Limb (tissue), 2 donors: Measurements from ENCODE around the gene RBMS3.
A peak's percentile ranks its signal among the peaks of the same experiment; 100 is the strongest.
"Not testable (repeated sequence)": the region's sequence is repeated elsewhere in the genome, so short reads cannot be mapped to it uniquely, and the experiment has no call there.

Experiments
- DNase-seq, 2 donors: peaks; one replicate each; pipeline ENCODE4 v3.0.0-alpha.2; 2016; ENCODE audit errors: extremely low spot score in 2 of 2

RBMS3 gene

DNA sequence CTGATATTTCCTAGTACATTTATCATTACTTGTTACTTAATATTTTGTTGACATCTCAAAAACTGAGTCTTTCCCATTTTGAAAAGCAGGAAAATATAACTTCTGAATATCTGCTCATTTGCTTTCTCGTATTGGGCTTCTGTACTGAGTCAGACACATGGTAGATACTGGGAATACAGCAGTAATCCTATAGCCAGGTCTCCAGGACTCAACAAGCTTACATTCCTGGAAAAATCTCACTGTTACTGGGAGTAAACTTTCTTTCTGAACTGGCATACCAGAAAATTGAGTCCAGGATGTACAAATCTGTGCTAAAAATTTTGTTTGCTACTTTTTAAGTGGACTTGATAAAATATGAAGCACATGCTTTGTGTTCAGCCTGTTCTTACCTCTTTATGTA, 240.4 kb downstream of the RBMS3 start:
- DNase-seq: no peak

DNA sequence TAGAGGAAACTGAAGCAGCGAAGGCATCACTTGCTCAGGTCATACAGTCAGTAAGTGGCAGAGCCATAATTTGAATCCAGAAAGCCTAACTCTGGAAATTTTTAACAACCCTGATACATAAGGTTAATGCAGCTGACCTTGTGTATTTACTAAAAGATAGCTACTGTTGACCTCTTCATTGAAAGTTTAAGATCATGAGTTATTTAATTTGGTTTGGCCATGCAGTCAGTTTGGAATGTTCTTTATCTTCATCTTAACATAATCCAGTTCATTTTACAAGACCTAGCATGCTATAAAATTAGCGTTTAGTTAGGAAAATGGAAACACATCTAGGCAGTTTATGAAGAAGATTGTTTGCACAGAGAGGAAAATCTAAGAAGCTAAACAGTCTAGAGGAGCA, 240.9 kb downstream of the RBMS3 start:
- no peak for DNase-seq

DNA sequence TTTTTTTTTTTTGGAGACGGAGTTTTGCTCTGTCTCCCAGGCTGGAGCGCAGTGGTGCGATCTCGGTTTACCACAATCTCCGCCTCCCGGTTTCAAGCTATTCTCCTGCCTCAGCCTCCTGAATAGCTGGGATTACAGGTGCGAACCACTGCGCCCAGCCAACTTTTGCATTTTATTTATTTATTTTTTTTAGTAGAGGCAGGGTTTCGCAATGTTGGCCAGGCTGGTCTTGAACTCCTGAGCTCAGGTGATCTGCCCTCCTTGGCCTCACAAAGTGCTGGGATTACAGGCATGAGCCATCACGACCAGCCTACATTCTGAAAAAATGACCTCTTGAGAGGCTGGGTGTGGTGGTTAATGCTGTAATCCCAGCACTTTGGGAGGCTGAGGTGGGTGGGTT, 243.6 kb downstream of the RBMS3 start:
- DNase-seq: not testable (repeated sequence)

DNA sequence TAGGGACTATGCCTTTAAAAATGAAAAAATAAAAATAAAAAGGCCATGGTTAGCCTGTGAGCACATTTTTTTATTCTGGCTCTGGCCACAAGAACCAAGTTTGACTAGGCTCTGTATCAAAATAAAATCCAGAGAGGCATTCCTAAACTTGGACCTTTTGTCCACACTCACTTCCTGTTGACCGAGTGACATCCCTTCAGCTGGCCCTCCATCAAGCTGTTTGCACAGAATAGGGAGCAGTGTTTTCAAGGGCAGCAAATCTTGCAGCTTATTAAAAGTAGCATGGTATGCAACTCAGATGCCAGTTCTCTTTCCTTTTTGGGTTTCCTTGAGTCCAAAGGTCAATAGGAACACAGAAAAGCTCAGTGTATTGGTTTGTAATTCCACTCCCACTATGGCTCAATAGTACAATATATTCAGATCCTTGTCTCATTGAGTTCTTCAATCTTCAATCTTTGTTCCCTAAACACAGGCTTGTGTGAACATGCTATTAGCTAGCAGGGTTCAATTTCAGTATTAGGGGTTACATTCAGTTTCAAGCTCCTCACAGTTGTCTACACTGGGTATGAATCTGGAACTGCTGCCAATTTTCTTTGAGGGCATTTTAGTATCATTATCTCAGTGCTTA, 244.5 kb downstream of the RBMS3 start:
- peak in 1 of 2 donors; percentile 65 for DNase-seq

DNA sequence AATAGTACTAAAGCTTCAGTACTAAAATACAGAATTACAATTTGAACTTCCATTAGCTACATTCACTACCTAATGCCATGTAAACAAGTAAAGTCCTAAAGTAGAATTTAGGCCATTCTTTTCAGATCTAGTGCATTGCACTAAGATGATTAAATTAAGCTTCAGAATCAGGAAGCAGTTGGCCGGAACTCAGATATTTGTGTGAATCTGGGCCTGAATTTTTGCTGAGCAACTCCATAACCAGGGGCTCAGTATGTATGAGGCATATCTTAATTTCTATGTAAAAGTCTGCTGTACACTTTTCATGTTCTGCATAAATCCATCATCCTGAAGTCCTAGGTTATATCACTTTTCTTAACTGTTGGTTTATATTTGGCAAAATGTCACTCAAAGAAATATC, 246.4 kb downstream of the RBMS3 start:
- DNase-seq: no peak

DNA sequence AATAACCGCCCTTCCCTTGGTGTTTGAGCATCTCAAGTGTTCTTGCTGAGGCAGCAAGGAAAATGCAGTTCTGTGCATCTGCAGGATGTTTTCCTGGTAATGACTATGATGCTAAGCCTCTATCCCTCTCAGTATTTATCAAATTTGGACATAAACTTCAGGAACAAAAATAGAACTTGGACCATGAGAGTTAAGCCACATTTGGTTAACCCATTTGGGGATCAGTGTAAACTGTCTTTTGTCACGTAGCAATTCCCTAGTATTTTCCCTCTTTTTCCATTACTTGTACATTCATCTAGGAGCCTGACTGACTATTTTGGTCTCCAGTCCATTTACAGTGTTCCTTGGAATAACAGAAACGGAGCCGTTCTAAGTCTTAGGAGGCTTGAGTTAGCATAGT, 250.8 kb downstream of the RBMS3 start:
- DNase-seq: no peak

DNA sequence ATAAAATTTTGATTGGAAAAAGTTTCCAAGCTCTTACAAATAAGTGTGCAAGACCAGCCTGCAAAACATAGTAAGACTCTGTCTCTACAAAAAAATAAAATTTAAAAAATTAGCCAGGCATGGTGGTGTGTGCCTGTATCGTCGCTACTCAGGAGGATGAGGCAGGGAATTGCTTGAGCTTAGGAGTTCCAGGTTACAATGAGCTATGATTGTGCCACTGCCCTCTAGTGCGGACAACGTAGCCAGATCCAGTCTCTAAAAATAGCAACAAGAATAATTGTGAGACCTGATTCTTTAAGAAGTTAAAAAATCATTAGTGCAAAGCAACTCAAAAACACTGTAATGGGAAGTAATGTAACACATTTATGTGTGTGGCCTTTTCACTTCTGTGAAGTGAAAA, 251.6 kb downstream of the RBMS3 start:
- no peak for DNase-seq

DNA sequence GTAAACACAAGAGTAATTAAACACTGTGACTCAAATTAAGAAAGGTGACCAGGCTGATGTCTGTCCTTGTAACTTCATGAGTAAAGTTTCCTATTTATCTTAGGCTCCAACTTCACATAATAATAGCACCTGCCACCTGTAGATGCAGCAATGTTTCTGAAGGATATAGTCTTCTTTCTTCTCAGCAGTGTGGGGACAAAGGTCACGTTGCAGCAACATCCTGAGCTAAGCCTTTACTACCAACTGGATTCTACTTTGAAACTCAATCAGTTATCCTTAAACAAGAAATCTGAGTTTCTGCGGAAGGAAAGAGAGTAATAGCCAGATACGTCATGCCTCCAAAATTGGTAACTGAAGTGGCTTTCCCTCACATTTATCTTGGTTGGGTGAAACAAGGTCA, 253.1 kb downstream of the RBMS3 start:
- no peak for DNase-seq

DNA sequence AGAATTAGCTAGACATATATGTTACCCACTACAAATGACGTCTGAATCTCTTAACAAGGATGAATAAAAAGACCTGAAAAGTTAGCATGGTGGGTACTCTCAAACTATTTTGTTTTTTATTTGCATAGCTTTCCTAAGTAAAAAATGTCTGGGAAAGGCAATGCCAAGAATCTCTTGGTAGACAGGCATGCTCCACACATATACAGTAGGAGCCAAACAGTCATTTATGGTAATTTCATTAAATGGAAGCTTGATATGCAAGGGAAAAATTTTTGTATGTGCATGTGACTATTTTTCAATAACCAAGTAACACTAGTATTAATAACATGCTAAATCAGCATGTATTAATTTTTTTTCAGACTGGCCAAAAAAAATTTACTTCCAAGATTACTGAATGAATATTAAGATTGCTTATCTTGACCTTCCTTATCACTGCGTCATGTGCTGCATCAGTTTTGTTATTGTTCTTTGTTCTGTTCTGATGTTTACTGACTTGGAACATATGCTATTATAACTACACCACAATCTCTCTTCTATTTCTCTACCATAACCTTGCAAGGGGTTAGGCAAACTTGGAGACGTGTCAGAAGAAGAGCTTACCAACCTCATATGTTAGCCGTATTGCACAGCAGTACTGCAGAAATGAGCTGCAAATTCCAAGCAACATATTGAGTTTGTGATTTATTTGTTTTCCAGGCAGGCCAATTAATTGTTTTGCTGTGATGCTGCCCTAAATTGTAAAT, 255.3 kb downstream of the RBMS3 start:
- DNase-seq: no peak

DNA sequence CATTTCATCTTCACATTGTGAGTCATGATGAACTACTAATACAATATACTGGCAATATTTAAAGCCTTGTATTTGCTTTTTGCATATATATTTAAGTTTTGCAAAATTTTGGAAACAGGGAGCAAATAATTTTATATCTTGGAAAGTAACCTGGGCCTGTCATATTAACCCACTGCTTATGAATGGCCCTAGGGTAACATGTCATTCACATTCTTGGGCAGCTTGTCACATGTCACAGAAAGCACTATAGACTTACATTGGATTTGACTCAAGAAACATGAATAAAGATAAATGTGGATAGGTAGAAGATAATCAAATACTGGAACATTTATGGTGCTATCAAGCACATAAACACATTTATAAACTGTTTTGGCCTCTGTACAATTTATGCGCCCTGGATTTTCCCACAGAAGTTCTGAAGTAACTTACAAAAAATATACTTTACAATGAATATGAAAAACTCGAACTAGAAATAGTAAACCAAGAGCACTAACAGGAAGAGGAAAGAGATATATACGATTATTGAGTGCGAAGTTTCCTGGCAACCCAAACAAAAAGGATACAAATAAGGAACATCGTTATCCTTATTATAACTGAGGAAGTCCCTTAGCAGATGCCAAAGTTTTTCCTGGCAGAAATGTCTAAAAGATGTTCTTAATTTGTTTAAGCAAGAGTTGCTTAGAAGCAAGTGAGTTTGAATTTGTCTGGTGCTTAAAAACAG, 257.2 kb downstream of the RBMS3 start:
- DNase-seq: peak in 1 of 2 donors; percentile 78

DNA sequence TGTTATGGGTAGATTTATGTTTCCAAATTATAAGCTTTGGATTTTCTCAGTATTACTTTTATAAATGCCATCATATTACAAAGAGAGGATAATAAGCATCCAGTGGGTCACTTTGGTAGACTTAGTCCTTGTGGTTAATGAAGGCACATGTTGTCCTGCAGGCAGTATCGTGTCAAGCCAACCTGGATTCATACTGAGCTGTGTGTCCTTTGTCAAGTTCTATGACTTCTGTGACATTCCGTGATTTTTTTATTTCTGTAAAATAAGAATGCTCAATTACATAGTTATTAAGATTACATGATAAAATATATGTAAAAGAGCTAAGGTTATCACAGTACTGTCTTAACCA, 257.7 kb downstream of the RBMS3 start:
- no peak for DNase-seq

DNA sequence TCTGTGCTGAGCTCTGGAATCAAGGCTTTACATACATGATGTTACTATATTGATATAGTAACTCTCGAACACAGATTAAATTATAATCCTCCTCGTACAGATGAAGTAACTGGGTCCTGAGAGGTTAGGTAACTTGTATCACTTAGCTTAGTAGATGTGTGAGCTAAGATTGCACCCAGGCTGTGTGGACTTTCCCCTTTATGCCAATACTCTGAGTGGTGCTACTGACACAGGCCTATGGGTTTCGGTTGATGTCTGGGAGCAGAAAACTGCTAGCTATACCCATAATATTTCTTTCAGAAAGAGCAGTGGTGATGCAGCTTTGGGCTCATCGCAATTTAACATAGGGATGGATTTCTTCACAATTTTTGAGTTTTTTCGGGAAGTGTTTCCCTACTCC, 259.7 kb downstream of the RBMS3 start:
- DNase-seq: no peak

DNA sequence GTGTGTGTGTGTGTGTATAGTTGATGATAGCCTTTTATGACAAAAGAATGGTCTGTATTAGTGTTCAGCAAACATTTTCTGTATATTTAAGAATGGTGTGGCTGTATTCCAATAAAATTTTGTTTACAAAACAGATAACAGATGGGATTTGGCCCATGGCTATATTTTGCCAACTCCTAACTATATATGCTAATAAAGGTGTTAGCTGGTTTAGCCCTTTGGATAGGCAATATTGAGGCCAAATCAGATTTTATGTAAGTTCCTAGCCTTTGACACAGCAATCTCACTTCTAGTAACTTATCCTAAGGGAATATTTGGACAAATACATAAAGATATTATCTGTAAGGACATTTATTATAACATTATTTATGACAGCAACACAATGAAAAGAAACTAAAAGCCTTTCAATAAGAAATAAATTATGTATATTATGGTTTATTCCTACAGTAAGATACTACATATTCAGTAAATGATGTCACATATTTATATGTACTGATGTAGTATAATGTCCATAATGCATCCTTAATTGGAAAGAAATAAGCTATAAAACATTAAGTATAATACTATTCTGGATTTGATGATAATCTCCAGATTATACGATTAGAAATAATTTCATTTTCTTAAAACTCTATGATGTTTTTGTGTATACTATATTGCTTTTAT, 264.0 kb downstream of the RBMS3 start:
- no peak for DNase-seq

DNA sequence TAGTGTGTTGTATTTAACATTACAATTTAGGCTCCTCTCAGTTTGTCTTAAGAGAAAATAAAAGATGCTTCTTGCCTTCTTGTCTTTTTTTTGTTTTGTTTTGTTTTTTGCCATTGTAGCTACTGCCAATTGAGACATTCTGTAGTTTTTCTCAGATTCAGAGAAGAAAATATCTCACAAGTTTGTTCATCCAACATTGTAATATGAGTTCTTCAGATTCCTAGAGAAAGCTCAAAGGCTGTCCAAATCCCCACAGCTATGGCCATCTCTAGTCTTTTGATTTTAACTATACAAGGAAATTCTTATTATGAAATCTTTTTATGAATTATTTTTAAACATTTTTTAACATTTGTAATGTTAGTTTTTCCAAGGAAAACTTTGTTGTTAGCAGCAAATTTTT, 264.7 kb downstream of the RBMS3 start:
- DNase-seq: no peak

DNA sequence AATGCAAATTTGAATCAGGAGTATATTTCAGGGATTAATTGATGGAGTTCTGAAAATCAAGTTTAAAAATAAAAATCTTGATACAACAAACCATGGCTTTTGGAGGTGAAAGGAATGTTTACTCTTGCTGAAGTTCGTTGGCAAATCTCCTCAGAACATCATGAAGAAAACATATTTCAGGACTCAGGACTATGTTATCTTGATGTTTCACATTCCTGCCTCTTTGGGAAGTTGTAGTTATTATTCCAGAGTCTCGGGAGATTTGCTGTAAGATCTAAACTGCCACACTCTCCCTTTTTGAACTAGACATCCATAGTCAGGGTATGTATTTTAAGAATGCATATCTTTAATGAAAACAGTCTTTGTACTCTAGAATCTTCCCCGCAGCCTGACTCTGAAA, 271.2 kb downstream of the RBMS3 start:
- DNase-seq: no peak

DNA sequence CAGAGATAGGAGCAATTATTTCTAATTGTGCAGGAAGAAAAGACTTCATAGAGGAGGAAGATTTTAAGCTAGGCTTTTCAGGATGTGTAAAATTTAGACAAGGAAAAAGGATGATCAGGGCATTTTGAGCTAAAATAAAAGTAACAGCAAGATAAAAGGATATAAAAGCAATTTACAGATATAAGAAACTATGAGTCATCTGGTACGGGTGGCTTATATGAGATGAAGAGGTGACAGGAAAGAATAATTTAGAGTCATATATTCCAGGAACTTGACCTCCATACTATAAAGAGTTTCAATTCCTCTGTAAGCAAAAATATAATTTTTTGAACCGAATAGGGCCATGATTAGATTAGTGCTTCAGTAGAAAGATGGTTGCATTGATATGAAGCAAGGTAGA, 273.7 kb downstream of the RBMS3 start:
- no peak for DNase-seq

DNA sequence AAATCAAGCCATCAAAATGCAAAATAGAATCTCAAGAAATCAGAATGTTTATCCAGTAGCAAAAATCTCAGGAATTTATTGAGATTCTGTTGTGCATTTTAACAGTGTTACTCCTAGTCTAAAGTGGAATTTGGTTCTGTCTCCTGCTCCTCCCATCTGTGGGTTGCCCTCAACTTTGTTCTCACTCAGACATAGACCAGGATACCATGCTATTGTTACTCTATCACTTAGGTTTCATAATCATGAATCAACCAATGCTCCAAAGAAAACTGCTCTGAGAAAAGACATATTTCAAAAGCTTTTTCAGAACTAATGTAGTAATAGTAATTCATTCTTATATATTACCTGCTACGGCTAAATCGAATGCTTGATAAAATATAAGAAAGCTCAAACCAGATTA, 274.7 kb downstream of the RBMS3 start:
- DNase-seq: no peak

DNA sequence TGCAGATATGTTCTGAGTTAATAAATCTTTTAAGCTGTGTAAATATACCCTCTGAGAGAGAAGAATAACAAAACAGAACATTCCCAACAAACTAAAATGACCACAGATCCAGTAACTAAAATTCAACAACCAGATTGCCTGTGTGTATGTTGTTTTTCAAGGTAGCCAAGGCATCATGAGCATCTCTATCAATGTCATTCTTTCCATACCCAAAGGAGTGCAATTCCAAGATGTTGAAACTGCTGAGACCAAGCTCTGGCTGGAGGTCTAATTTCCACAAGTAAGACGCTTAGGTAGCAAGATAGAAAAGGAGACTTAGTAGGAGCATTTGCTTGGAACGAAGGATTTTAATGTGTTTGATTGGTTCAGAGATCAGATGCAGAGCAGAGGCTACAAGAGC, 276.3 kb downstream of the RBMS3 start:
- DNase-seq: peak in 1 of 2 donors; percentile 40

DNA sequence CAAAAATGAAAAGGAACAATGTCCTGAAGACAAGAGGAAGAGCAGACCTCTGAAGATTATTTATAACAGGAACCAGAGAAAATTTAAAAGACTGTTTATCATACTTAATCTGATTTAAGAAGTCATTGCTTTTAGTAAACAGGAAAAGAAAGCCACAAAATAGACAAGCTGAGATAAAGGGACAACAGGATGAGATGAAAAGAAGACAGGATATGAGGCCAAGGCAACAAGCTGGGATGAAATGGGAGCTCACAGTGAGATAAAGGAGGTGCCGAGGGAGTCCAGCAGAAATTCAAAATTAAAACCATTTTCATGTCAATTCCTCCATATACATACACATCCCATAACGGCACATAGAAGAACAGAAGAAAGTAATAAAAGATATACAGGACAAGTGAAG, 277.0 kb downstream of the RBMS3 start:
- DNase-seq: no peak

DNA sequence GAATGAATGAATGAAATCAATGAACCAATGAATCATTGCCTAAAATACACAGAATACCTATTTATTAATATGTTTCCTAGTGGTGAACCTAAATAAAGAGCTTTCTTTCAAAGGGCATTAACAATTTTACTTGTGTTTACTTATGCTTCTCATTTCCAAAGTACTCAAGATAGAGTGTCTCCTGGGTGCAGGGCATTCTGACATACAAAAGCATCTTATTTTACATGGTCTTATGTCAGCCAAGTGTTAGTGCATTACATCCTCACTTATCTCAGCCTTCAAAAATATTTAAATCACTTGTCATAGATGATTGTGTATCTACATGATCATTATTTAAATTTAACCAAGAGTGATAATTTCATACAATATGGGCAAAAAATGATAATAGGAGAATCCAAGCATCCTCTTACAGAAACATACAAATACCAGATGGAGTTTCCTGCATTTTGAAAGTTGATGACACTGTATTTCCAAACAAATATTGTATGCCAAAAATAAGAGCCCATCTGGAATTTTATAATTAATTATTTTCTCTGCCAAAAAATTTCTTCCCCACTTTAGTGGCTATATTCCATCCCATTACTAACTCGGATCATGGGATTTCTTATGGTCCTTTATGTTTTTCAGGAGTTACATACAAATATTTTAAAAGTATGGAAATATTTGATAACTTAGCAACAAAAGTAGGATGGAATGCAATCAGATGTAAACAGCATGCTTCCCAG, 279.0 kb downstream of the RBMS3 start:
- DNase-seq: peak in 1 of 2 donors; percentile 62

DNA sequence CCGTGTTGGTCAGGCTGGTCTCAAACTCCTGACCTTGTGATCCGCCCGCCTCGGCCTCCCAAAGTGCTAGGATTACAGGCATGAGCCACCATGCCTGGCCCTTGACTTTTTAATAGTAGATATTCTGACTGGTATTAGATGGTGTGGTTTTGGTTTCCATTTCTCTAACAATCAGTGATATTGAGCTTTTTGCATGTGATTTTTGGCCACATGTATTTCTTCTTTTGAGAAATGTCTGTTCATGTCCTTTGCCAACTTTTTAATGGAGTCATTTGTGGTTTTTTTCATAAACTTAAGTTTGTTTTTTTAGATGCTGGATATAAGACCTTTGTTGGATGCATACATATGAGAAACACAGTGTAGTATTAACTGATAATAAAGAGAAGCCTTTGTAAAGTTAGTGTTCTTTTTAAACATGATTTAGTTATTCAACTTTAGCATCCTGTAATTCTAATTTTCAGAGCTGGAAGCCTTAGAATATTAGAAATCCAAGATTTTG, 280.8 kb downstream of the RBMS3 start:
- no peak for DNase-seq
